HG02981 (cell line): Measurements from ENCODE around the gene SIK2.

ENCODE experiments used
- ATAC-seq: cut with Tn5 transposase; IDR thresholded peaks from one replicate; pipeline ENCODE4 v1.9.1; 2021; ENCODE audit warnings: mild to moderate bottlenecking, moderate library complexity; ENCODE audit not compliant: unreplicated experiment

Gene SIK2

GRCh38 chr11:111727431-111727830, 125.2 kb downstream of the SIK2 start:
- ATAC-seq = no peak

GRCh38 chr11:111729071-111729830, 127.0 kb downstream of the SIK2 start:
- ATAC-seq = no peak

GRCh38 chr11:111729831-111730311, 127.6 kb downstream of the SIK2 start:
- ATAC-seq = no peak

GRCh38 chr11:111730871-111731591, 128.8 kb downstream of the SIK2 start:
- no peak for ATAC-seq

GRCh38 chr11:111731821-111732220, 129.6 kb downstream of the SIK2 start:
- ATAC-seq = no peak

GRCh38 chr11:111733016-111733415, 130.8 kb downstream of the SIK2 start:
- no peak for ATAC-seq

GRCh38 chr11:111733611-111734088, 131.4 kb downstream of the SIK2 start:
- ATAC-seq = no peak

- no peak for ATAC-seq
These were observed 132.1 kb downstream of the SIK2 start for GRCh38 chr11:111734101-111734953.

- no peak for ATAC-seq
These were observed 132.7 kb downstream of the SIK2 start for GRCh38 chr11:111734954-111735261.

- ATAC-seq = no peak
These were observed 133.2 kb downstream of the SIK2 start for GRCh38 chr11:111735262-111736116.

GRCh38 chr11:111736181-111736590, 133.9 kb downstream of the SIK2 start:
- no peak for ATAC-seq

- ATAC-seq = no peak
These were observed 134.6 kb downstream of the SIK2 start for GRCh38 chr11:111736621-111737443.

- ATAC-seq = no peak
These were observed 135.4 kb downstream of the SIK2 start for GRCh38 chr11:111737444-111738210.

- no peak for ATAC-seq
These were observed 137.1 kb downstream of the SIK2 start for GRCh38 chr11:111739299-111739698.

GRCh38 chr11:111741751-111742150, 139.5 kb downstream of the SIK2 start:
- ATAC-seq = no peak

- ATAC-seq = no peak
These were observed 141.5 kb downstream of the SIK2 start for GRCh38 chr11:111743700-111744099.

- ATAC-seq = no peak
These were observed 143.7 kb downstream of the SIK2 start for GRCh38 chr11:111745719-111746504.
